Spleen (tissue), 7 donors: ENCODE results near the gene LPIN3.

ENCODE experiments used
- CTCF ChIP-seq, 11 experiments: fragments of 200-600 bp in 7 of 11; fragments of 450-650 bp in 4 of 11; sonication (generic) in 4 of 11; IDR thresholded peaks in 8 of 11; conservative IDR thresholded peaks in 3 of 11; 1 replicate in 7 of 11; 2 replicates in 4 of 11; pipeline versions ENCODE4 v1.4.0 to v1.8.0; 2016 to 2021; ENCODE audit warnings: antibody characterized with exemption in 11 of 11, inconsistent platforms in 4 of 11, mild to moderate bottlenecking in 1 of 11
- POLR2A ChIP-seq, 3 donors: fragments of 450-650 bp; IDR thresholded peaks; one replicate each; pipeline ENCODE4 v1.5.1; 2017; ENCODE audit warnings: antibody characterized with exemption in 3 of 3, mild to moderate bottlenecking in 1 of 3
- donor health status: DM: no; HTN: no; CAD: no; lungs with moderate emphysema.
- donor health status: DM: no; HTN: no; CAD: no.
- donor health status: DM: no; HTN: no; CAD: no.

- TF ChIP-seq POLR2A (IDR thresholded peaks at IDR 0.05) (no peak), CTCF (IDR thresholded peaks at IDR 0.05 in 8 of 11, conservative IDR thresholded peaks at IDR 0.05 in 3 of 11) (no peak)
Observed at GRCh38 chr20:41370176-41370575, 29.6 kb downstream of the LPIN3 start.
